ENCODE measurements around the gene UBAC1.

DNA sequence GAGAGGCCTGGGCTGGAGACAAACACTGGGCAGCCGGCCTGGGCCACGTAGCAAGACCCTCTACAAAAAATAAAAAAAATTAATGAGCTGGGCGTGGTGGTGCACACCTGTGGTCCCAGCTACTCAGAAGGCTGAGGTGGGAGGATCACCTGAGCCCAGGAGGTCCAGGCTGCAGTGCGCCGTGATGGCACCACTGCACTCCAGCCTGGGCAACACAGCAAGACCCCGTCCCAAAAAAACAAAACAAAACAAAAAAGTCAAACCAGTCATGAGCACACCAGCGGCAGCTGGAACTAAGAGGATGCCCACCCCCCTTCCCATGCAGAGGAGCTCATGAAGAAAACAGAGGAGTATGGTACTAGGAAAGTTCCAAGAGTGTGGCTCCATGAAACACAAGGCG is 2.2 kb upstream of the UBAC1 start:
- no peak for TF ChIP-seq ELF4 (CRISPR knock-in tag; IDR thresholded peaks at IDR 0.05; ENCODE audit: low read depth)
- TF ChIP-seq, protein P1, sequence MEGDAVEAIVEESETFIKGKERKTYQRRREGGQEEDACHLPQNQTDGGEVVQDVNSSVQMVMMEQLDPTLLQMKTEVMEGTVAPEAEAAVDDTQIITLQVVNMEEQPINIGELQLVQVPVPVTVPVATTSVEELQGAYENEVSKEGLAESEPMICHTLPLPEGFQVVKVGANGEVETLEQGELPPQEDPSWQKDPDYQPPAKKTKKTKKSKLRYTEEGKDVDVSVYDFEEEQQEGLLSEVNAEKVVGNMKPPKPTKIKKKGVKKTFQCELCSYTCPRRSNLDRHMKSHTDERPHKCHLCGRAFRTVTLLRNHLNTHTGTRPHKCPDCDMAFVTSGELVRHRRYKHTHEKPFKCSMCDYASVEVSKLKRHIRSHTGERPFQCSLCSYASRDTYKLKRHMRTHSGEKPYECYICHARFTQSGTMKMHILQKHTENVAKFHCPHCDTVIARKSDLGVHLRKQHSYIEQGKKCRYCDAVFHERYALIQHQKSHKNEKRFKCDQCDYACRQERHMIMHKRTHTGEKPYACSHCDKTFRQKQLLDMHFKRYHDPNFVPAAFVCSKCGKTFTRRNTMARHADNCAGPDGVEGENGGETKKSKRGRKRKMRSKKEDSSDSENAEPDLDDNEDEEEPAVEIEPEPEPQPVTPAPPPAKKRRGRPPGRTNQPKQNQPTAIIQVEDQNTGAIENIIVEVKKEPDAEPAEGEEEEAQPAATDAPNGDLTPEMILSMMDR (IDR thresholded peaks at IDR 0.05): no peak
- TF ChIP-seq, protein P2, sequence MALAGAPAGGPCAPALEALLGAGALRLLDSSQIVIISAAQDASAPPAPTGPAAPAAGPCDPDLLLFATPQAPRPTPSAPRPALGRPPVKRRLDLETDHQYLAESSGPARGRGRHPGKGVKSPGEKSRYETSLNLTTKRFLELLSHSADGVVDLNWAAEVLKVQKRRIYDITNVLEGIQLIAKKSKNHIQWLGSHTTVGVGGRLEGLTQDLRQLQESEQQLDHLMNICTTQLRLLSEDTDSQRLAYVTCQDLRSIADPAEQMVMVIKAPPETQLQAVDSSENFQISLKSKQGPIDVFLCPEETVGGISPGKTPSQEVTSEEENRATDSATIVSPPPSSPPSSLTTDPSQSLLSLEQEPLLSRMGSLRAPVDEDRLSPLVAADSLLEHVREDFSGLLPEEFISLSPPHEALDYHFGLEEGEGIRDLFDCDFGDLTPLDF (CRISPR knock-in tag; IDR thresholded peaks at IDR 0.05): no peak

Data from WTC11 (cell line).